Tongue (tissue), 2 donors: ENCODE data around the gene TMEM30B. TPM values are rescaled to one million over a fixed set of nuclear protein-coding genes. Genes with fewer than 3 reads are reported as not detected.

Experiments
- DNase-seq: peaks from one replicate; pipeline ENCODE4 v3.0.0-alpha.2; 2015
- total RNA-seq: library from RNA; depleted of rRNA; stranded (reverse); fragments of >200 nt; gene quantifications from one replicate; pipeline ENCODE4 v1.2.3, GENCODE V29; 2014

The TMEM30B gene
- total RNA-seq, 1 donor from 2014 or later = 7.9 TPM

DNA sequence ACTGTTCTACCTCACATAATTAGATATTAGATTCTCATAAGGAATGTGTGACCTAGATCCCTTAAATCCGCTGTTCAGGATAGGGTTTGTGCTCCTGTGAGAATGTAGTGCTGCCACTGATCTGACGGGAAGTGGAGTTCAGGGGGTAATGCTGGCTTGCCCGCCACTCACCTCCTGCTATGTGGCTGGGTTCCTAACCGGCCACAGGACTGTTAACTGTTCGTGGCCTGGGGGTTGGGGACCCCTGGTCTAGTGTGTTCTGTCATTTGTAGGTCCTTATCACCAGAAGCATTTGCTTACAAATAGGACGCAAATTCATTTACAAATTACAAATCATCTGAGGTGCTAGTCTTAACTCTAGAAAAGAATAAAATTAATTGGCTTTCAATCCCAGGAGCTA, 16.4 kb upstream of the TMEM30B start:
- DNase-seq = no peak

- DNase-seq = peak; percentile 55
Measured at GRCh38 chr14:61296719-61297502, 15.8 kb upstream of the TMEM30B start.

DNA sequence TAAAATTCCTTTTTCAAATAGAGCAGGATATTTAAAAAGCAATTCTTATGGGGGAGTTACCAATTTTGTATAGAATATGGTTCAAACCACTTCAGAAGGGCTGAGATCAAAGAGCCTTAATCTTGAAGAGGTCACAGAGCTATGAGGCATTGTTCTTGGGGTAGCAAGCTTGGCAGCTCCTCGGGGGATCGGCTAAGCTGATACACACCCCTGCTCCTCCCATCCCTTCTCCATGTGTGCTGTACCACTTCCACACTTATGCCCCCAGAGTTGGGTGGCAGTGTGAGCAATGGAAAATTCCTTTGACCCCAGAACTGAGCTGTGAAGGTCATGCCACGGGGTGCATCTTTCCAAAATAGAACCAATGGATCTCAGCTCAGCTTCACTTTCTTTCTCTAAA, 15.0 kb upstream of the TMEM30B start:
- no peak for DNase-seq

DNA sequence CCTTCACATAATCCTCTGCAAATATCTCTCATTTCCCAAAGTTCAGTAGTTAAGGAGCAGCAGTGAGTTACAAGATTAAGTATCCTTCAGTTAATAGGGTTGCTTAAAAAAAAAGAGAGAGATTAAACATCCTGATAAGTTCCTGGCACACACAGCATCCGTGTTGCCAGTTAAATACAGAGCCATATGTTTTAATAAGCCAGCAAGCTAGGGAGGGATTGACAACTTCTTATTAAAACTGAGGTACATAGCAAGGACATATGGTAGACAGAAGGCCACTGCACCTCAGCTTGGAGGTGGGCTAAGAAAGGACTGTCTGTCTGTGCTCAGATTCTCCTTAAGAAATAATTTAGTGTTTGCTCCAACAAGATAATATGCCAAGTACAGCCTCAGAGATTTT, 9.6 kb upstream of the TMEM30B start:
- no peak for DNase-seq

DNA sequence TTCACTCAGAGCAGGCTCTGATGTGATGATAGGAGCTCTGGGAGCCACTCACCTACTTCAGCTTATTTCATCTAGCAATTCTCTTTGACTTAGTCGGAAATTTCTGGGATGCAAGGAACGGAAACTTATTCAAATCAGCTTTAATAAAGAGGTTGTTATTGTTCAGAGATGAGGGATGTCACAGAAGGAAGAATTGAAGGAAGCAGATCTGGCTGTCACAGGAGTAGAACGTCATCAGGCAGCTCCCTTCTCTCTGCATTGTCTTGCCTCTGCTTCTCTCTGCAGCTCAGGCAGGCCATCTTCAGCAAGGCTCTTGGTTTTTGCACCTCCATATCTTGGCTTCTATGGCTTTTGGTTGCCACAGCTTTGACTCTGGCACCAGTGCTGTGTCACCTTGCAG, 7.6 kb upstream of the TMEM30B start:
- no peak for DNase-seq

DNA sequence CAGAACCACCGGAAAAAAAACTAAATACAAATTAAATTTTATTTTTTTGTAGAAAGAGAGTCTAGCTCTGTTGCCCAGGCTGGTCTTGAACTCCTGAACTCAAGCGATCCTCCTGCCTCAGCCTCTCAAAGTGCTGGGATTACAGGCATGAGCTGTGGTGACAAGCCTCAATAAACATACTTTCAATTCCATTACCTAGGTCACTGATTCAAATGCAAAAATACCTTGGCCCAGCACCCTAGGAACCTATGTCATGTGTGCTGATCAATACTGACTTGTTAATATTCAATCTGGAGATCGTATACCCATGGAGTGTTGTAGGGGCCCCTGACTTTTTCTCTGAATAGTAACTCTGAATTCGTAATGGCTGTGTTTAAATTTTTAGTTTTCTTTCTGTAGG, 7.1 kb upstream of the TMEM30B start:
- DNase-seq = no peak

- DNase-seq = no peak
Measured at GRCh38 chr14:61287196-61287595, 6.1 kb upstream of the TMEM30B start.

DNA sequence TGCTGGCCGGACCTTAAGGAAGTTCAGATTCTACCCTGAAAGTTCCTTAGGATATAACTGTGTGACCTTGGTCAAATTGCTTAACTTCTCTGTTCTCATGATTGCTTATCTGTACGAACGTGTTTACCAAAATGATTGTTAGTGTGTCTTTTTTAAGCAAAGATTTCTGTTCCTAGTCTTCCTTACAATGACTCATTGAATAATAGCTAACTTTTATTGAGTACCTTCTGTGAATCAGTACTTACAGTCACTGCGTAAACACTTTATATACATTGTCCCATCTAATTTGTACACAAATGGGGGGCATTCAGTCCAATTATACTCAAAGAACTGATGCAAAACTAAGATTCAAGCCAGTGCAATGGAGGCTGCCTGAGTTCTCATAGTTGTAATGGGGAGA, 4.2 kb upstream of the TMEM30B start:
- DNase-seq = no peak

- no peak for DNase-seq
Measured at GRCh38 chr14:61284001-61284400, 2.9 kb upstream of the TMEM30B start.

- DNase-seq = no peak
Measured at GRCh38 chr14:61282746-61283145, 1.6 kb upstream of the TMEM30B start.

- peak; percentile 61 for DNase-seq
Measured at GRCh38 chr14:61281948-61282275, 774 bp upstream of the TMEM30B start.

DNA sequence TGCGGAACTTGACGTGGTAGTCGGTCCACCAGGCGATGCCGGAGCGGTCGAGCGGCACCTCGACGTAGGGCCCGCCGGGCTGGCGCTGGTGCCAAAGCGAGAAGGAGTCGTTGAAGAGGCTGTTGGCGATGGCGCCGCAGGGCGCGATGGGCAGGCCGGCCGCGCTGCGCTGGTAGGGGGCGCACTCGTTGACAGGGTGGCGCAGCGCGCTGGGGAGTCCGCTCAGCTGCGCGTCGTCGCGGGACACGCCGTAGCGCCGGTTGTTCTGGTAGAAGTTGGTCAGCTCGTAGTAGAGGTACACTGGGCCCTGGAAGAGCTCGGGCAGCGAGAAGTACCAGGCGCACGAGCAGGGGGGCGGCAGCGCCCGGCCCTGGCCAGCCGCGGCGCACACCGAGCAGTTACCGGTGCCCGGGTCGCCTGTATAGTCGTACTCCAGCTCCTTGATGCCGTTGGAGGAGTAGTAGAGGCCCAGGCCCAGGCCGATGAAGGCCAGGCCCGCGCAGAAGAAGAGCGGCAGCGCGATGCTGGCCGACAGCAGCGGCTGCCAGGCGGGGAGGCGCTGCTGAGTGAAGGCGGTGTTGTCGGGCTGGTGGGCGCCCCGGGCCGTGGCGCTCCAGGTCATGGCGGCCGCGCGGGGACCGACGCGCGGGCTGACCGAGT, 482 bp downstream of the TMEM30B start:
- peak; percentile 81 for DNase-seq

GRCh38 chr14:61280092-61280525, 1.0 kb downstream of the TMEM30B start:
- no peak for DNase-seq

- no peak for DNase-seq
Measured at GRCh38 chr14:61279082-61279481, 2.1 kb downstream of the TMEM30B start.

GRCh38 chr14:61277784-61278183, 3.4 kb downstream of the TMEM30B start:
- no peak for DNase-seq

DNA sequence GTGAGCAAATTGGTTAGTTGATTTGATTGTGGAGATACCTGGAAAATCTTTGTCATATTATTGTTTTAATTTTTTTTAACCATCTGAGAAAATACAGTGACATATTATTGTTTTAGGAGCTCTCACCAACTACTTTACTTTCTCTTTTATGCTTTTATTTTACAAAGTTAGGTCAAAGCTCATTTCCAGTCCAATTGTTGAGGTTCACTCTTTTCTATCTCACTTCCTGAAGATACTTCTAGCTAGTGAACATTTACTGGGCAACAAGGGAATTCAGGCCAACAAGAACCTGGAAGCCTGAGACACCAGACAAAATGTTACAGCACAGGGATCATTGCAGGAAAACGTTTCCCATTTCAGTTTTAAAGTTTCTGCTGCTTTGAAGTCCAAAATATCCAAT, 3.9 kb downstream of the TMEM30B start:
- DNase-seq = no peak

- no peak for DNase-seq
Measured at GRCh38 chr14:61271552-61271951, 9.6 kb downstream of the TMEM30B start.

DNA sequence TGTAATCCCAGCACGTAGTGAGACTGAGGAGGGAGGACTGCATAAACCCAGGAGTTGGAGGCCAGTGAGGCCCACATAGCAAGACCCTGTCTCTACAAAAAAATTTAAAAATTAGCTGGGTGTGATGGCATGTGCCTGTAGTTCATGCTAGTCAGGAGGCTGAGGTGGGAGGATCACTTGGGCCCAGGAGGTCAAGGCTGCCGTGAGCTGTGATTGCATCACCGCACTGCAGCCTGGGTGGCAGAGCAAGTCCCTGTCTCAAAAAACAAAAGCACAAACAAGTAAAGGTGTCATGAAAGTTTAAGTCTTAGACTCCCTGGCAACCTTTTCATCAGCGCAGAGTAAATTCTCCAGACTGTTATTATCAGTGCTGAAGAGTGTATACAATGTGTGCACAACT, 10.4 kb downstream of the TMEM30B start:
- DNase-seq = no peak

GRCh38 chr14:61269321-61270083, 11.6 kb downstream of the TMEM30B start:
- DNase-seq = peak; percentile 91

- DNase-seq = no peak
Measured at GRCh38 chr14:61268812-61269211, 12.3 kb downstream of the TMEM30B start.

DNA sequence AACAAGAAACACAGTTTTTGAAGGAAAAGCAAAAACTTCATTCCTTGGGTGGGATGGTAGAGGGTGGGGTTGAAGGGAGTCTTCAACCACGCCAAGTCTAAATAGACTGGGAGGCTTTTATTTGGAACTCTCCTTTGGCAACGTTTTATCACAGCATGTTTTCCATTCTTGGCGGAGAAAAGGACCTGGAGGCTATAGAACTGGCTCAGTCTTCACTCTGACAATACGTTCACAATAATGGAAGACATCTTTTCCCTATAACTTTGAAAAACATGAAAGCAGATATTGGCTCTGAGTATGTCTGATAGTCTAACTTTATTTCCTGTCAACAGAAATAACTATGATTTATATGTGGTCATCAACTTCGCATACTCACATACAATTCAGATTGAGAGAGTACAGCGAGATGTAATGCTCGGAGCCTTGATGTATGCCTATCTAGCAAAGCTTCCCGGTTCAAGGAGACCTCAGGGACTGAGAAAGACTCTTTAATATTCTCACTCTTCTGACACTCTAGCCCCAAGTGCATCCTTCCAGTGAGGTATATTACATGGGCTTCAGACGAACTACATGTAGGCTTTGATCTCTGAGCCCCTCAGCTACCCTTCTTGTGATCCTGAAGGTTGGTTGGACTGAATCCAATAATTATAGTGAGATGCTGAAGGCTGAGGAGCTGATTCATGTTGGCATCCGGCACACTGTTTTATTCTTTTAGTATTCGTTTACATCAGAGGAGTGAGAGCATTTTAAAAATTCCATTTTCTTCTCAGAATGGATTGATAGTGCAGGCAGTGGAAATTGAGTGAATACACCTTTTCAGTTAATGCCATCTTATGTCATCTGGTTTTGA, 14.0 kb downstream of the TMEM30B start:
- no peak for DNase-seq

GRCh38 chr14:61266436-61266835, 14.7 kb downstream of the TMEM30B start:
- DNase-seq = no peak
